Breast epithelium (tissue), 4 donors: ENCODE measurements around the gene RIC8B. TPM values are rescaled to one million over a fixed set of nuclear protein-coding genes. Genes with fewer than 3 reads are reported as not detected.

Source experiments
- DNase-seq, 2 donors: peaks; one replicate each; pipeline ENCODE4 v3.0.0-alpha.2; 2019; ENCODE audit warnings: low spot score in 2 of 2
- H3K27ac ChIP-seq, 2 donors: fragments of 200-600 bp; sonication (generic) in 1 of 2; one replicate each; pipeline ENCODE4 v1.5.1; 2016 to 2019; ENCODE audit warnings: mild to moderate bottlenecking in 1 of 2
- H3K27me3 ChIP-seq, 2 donors: fragments of 200-600 bp; sonication (generic) in 1 of 2; one replicate each; pipeline versions ENCODE4 v1.5.1 to v1.6.0; 2017 to 2019; ENCODE audit warnings: control low read depth in 1 of 2, mild to moderate bottlenecking in 1 of 2
- H3K36me3 ChIP-seq: fragments of 200-600 bp; one replicate; pipeline ENCODE4 v1.5.1; 2019
- H3K4me1 ChIP-seq, 2 donors: fragments of 200-600 bp; sonication (generic); one replicate each; pipeline ENCODE4 v1.5.1; 2016 to 2019; ENCODE audit warnings: control low read depth in 1 of 2
- H3K4me3 ChIP-seq, 3 donors: fragments of 200-600 bp; sonication (generic); 1 replicate in 2 of 3; 2 replicates in 1 of 3; pipeline ENCODE4 v1.5.1; 2016 to 2019; ENCODE audit warnings: mild to moderate bottlenecking in 3 of 3, moderate library complexity in 2 of 3
- H3K9me3 ChIP-seq, 2 donors: fragments of 200-600 bp; sonication (generic) in 1 of 2; one replicate each; pipeline ENCODE4 v1.5.1; 2016 to 2019; ENCODE audit warnings: control low read depth in 1 of 2
- POLR2A ChIP-seq: fragments of 450-650 bp; IDR thresholded peaks from one replicate; pipeline ENCODE4 v1.6.1; 2016; ENCODE audit warnings: antibody characterized with exemption, mild to moderate bottlenecking, moderate library complexity
- POLR2AphosphoS5 ChIP-seq, 3 donors: sonication (generic); formaldehyde crosslinking; IDR thresholded peaks; one replicate each; pipeline ENCODE4 v1.6.1; 2017; ENCODE audit warnings: antibody characterized with exemption in 3 of 3
- intact Hi-C: fragments of 100-400 bp; cut with DNase I; formaldehyde crosslinking; loops from one replicate; pipeline ENCODE4 v1.15.1; 2023; ENCODE audit warnings: low total_unique reads
- total RNA-seq, 3 donors: library from RNA; depleted of rRNA; stranded (reverse); fragments of >200 nt; gene quantifications; one replicate each; pipeline ENCODE4 v1.1.0, GENCODE V29; 2016
- TF ChIP-seq, protein P1 (sequence below), 3 donors: fragments of 450-650 bp; IDR thresholded peaks; one replicate each; pipeline ENCODE4 v1.5.1; 2016 to 2017; ENCODE audit warnings: antibody characterized with exemption in 3 of 3, mild to moderate bottlenecking in 3 of 3, moderate library complexity in 3 of 3

The RIC8B gene
- total RNA-seq, 3 donors from 2014 or later = 19.0 to 23.9 (median 19.7) TPM

DNA sequence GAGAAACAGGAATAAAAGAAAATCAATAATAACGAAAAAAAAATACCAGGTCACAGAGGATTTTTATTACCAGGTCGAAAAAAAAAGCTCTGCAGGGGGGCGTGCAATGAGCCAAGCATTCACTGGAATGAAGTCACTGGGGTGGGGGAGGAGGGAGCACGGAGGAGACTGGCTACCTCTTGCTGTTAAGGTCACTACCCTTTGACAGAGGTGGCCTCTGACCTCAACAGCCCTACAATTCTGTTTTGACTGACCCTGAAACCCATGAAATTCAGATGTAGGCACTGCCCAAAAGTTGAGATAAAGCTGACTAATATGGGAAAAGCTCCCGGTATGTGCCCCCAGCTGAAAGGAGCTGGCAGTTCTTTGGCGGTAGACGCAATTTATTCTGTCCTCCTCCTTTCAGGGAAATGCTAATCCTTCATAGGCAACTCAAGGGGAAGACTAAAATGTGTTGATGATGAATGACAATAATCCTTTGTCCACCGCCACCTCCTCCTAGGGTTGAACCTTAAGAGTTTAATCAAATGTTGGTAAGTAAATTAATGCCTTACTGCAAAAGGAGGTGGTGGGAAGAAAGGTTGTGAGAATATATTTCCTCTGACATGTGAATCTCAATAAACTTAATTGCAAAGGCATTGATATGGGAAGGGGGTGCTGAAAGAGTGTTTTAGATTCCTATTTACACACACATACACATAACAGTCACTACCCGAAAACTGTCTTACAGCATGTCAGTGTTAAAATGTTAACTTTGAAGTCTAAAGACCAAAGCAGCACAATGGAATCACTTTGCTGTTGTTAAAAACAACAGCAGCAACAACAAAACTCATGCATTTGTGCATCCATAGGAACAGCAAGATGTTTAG is 6.3 kb upstream of the RIC8B start:
- DNase-seq = no peak
- Histone ChIP-seq H3K9me3 (no peaks in the 10 kb centered on the region), H3K36me3 (no peaks in the 10 kb centered on the region), H3K27me3 (no peaks in the 10 kb centered on the region), H3K4me1 (no peaks in the 10 kb centered on the region), H3K27ac (no peak overlapping the region), H3K4me3 (no peak overlapping the region)
- TF ChIP-seq POLR2AphosphoS5 (IDR thresholded peaks at IDR 0.05) (no peak), POLR2A (no peak)
- TF ChIP-seq, protein P1, sequence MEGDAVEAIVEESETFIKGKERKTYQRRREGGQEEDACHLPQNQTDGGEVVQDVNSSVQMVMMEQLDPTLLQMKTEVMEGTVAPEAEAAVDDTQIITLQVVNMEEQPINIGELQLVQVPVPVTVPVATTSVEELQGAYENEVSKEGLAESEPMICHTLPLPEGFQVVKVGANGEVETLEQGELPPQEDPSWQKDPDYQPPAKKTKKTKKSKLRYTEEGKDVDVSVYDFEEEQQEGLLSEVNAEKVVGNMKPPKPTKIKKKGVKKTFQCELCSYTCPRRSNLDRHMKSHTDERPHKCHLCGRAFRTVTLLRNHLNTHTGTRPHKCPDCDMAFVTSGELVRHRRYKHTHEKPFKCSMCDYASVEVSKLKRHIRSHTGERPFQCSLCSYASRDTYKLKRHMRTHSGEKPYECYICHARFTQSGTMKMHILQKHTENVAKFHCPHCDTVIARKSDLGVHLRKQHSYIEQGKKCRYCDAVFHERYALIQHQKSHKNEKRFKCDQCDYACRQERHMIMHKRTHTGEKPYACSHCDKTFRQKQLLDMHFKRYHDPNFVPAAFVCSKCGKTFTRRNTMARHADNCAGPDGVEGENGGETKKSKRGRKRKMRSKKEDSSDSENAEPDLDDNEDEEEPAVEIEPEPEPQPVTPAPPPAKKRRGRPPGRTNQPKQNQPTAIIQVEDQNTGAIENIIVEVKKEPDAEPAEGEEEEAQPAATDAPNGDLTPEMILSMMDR (IDR thresholded peaks at IDR 0.05) = no peak
- intact Hi-C loops = no loop called here

DNA sequence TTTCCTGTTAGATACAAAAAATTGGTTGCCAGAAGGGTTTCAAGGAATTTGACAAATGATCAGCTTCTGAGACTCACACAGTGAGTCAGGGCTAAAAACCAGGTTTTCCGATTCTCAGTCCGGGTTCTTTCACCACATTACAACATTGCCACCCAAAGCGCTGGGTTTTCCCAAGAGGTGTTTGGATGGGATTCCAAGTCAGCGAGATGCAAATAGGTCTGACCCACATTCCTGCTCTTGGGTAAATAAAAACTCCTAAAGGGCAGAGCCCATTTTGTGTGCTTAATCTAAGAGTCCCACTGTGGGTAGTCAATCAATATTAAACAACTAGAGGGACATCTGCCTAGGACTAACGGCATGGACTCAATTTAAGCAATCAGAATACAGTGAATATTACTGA is 5.4 kb upstream of the RIC8B start:
- Histone ChIP-seq H3K27ac (no peak overlapping the region), H3K9me3 (no peaks in the 10 kb centered on the region), H3K36me3 (no peaks in the 10 kb centered on the region), H3K27me3 (no peaks in the 10 kb centered on the region), H3K4me1 (no peaks in the 10 kb centered on the region), H3K4me3 (no peak overlapping the region)
- intact Hi-C loops = no loop called here
- no peak for TF ChIP-seq POLR2A
- no peak for TF ChIP-seq POLR2AphosphoS5 (IDR thresholded peaks at IDR 0.05)
- TF ChIP-seq, protein P1 (IDR thresholded peaks at IDR 0.05) = no peak
- no peak for DNase-seq

DNA sequence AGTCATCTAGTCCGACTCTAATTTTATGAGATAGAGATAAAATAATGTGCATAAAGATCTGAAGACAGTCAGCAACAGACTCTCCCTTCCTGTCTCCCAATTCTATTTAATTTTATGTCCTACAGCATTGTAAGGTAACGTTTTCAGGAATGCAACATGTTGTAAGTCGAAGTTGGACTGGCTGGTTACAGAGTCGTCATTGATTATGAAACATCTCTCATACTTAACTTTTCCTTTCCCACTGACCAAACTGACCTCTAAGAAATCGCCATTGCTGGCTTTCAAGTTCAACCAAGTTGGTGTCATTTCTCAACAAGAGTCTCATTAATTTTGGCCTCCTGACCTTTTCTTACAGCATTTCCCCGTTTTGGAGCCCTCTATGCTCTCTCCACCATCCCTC is 4.9 kb upstream of the RIC8B start:
- intact Hi-C loops = no loop called here
- H3K9me3 ChIP-seq = no peaks in the 10 kb centered on the region
- TF ChIP-seq POLR2AphosphoS5 (IDR thresholded peaks at IDR 0.05) = no peak
- TF ChIP-seq POLR2A = no peak
- TF ChIP-seq, protein P1 (IDR thresholded peaks at IDR 0.05) = no peak
- no peaks in the 10 kb centered on the region for H3K27me3 ChIP-seq
- no peaks in the 10 kb centered on the region for H3K4me1 ChIP-seq
- no peaks in the 10 kb centered on the region for H3K36me3 ChIP-seq
- no peak overlapping the region for H3K4me3 ChIP-seq
- H3K27ac ChIP-seq = no peak overlapping the region
- DNase-seq = no peak

DNA sequence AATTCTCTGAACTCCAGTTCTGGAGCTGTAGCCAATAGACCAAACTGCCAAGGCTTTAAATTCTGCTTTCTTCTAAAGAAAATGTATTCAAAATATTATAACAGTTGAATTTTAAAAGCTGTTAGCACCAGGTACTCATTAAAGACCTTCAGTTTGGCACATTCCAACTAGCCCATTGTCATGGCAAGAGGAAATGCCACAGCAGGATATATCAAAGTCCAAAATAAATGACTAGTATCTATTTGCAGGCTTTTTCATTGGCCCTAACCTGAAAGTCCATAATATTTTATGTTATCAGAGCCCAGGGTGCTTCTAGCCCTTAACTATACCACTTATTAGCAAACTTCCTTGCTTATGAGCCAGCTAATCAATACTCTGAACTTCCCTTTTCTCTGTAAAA is 3.1 kb upstream of the RIC8B start:
- intact Hi-C loops = no loop called here
- TF ChIP-seq, protein P1 (IDR thresholded peaks at IDR 0.05) = no peak
- TF ChIP-seq POLR2AphosphoS5 (IDR thresholded peaks at IDR 0.05) = no peak
- TF ChIP-seq POLR2A = no peak
- no peak overlapping the region for H3K27ac ChIP-seq
- H3K27me3 ChIP-seq = no peaks in the 10 kb centered on the region
- H3K4me1 ChIP-seq = peaks cover 0 to 3% of the 10 kb centered on the region in 2 donors
- DNase-seq = no peak
- no peak overlapping the region for H3K4me3 ChIP-seq
- no peaks in the 10 kb centered on the region for H3K36me3 ChIP-seq
- H3K9me3 ChIP-seq = no peaks in the 10 kb centered on the region

DNA sequence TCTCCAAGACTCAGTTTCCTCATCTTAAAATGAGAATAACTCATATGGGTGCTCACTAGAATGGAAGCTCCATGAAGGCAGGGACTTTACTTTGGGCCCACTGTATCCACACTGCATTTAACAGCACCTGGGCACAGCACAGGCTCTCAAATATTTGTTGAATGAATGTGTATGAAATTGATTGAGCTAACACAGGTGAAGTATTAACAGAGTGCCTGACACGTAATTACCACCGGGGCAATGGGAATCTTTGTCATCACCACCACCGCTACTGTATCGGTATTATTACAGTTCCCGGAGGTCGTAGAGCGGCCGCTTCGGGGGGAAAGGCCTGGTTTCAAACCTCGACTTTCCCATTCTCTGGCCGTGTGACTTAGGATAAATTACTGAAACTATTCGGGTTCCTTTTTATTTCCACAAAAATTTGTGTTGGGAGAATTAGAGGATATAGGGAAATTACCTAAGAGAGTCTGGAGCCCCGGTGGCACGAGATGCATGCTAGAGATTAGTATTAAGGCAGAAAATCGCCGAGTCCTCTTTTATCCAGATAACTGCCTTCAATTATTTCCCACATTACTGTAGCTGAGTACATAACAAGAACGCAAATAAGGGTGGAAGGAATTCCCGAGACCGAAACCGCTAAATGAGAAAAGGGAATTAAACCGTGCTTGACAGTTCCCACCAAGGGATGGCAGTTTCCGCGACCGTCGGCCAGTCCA is 1.0 kb upstream of the RIC8B start:
- intact Hi-C loops = no loop called here
- no peak for DNase-seq
- TF ChIP-seq, protein P1 (IDR thresholded peaks at IDR 0.05) = no peak
- TF ChIP-seq POLR2AphosphoS5 (IDR thresholded peaks at IDR 0.05) (no peak), POLR2A (no peak)

More for the DNA sequence above, 1.0 kb upstream of the RIC8B start:
- Histone ChIP-seq H3K27ac (peak overlapping the region; percentile 95 to 97), H3K4me1 (peaks cover 0 to 3% of the 10 kb centered on the region in 2 donors), H3K4me3 (peak overlapping the region; percentile 78 to 94 (median 88)), H3K9me3 (no peaks in the 10 kb centered on the region), H3K27me3 (no peaks in the 10 kb centered on the region), H3K36me3 (no peaks in the 10 kb centered on the region)
